OCI-LY3 (cell line): ENCODE measurements around the gene PEAK1.

Source experiments
- H2AFZ ChIP-seq: fragments of 200-600, 300-600 bp; shearing (Covaris generic); 2 replicates; pipeline ENCODE4 v1.6.0; 2014; ENCODE audit warnings: antibody characterized with exemption, low read depth, low read length
- H3K27ac ChIP-seq: fragments of 200-600, 300-600 bp; sonication (generic); 2 replicates; pipeline ENCODE4 v1.5.1; 2014; ENCODE audit warnings: mild to moderate bottlenecking, low read length, moderate library complexity, mixed read lengths
- H3K27me3 ChIP-seq: fragments of 200-600, 300-600 bp; sonication (generic); 2 replicates; pipeline ENCODE4 v1.6.1; 2014; ENCODE audit warnings: low read depth, low read length, mixed read lengths
- H3K36me3 ChIP-seq: fragments of 200-600, 300-600 bp; sonication (generic); replicated peaks from 2 replicates; pipeline ENCODE3; 2014; ENCODE audit warnings: low read depth, low read length, mixed read lengths
- H3K4me1 ChIP-seq: fragments of 300-600, 200-600 bp; sonication (generic); 2 replicates; pipeline ENCODE4 v1.6.1; 2014; ENCODE audit warnings: low read length, mixed read lengths
- H3K4me2 ChIP-seq: fragments of 200-600, 300-600 bp; sonication (generic); 2 replicates; pipeline ENCODE4 v1.6.1; 2014; ENCODE audit warnings: low read length, mixed read lengths
- H3K4me3 ChIP-seq: fragments of 300-600, 200-600 bp; sonication (generic); 2 replicates; pipeline ENCODE4 v1.5.1; 2014; ENCODE audit warnings: antibody characterized with exemption, mild to moderate bottlenecking, low read length, moderate library complexity
- H3K79me2 ChIP-seq: fragments of 300-600, 200-600 bp; shearing (Covaris generic); 2 replicates; pipeline ENCODE4 v1.6.1; 2014; ENCODE audit warnings: mild to moderate bottlenecking, low read length, mixed read lengths
- H3K9ac ChIP-seq: fragments of 300-600, 200-600 bp; shearing (Covaris generic); 2 replicates; pipeline ENCODE4 v1.6.0; 2014; ENCODE audit warnings: mild to moderate bottlenecking, low read length, moderate library complexity
- H3K9me3 ChIP-seq: fragments of 200-600, 300-600 bp; shearing (Covaris generic); 2 replicates; pipeline ENCODE4 v1.6.1; 2014; ENCODE audit warnings: low read length, mixed read lengths; ENCODE audit not compliant: insufficient read depth
- H4K20me1 ChIP-seq: fragments of 200-600, 300-600 bp; sonication (generic); 2 replicates; pipeline ENCODE4 v1.6.1; 2016; ENCODE audit warnings: low read length, mixed read lengths; ENCODE audit not compliant: insufficient read depth
- EZH2phosphoT487 ChIP-seq: fragments of 200-600 bp; shearing (Covaris generic); IDR thresholded peaks from 2 replicates; pipeline ENCODE4 v1.6.1; 2018; ENCODE audit warnings: antibody characterized with exemption, mixed run types, low read depth
- TF ChIP-seq, protein P1 (sequence below): fragments of 200-600, 300-600 bp; sonication (generic); IDR thresholded peaks from 2 replicates; pipeline ENCODE4 v1.5.1; 2014; ENCODE audit warnings: antibody characterized with exemption, low read length, low read depth

The PEAK1 gene

DNA sequence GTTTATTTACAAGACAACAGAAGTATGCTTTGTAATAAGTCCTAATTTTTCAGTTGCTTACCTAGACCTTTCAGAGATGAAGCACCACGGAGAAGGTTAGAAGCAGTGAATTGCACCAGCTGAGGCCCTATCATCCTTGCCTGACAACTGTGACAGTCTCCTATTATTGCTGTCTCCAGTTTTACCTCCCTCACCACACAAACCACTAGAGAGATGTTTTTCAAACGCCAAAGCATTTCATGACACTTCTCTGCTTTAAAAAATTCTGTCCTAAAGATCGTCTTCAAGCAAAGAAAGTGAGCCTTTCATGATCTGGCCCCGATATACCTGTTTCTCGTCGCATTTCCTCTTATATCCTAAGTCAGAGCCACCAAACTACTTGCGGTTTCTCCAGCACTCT is 276.7 kb downstream of the PEAK1 start:
- H3K36me3 ChIP-seq, result peaks cover 12% of the 10 kb centered on the region
- no peaks in the 10 kb centered on the region for H3K4me1 ChIP-seq

DNA sequence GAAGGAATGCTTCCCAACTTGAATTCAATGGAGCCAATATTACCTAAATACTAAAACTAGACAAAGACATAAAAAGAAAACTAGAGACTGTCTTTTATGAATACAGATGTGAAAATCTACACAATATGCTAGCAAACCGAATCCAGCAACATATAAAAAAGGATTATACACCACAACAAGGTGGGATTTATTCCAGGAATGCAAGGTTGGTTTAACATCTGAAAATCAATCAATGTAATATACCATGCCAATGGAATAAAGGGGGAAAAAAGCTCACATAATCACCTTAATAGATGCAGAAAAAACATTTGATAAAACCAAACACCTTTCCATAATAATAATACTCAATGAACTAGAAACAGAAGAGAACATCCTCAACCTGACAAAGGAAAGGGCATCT is 279.7 kb downstream of the PEAK1 start:
- H3K36me3 ChIP-seq, result peaks cover 12% of the 10 kb centered on the region
- no peak overlapping the region for H3K4me3 ChIP-seq

More for the DNA sequence above, 276.7 kb downstream of the PEAK1 start:
- Histone ChIP-seq H3K27ac (no peak overlapping the region), H3K9me3 (peaks cover 12% of the 10 kb centered on the region; the same call in 1 of the 2 replicates), H3K27me3 (no peaks in the 10 kb centered on the region), H3K9ac (no peak overlapping the region), H4K20me1 (no peaks in the 10 kb centered on the region), H3K79me2 (no peaks in the 10 kb centered on the region), H2AFZ (no peak overlapping the region), H3K4me2 (no peak overlapping the region), H3K4me3 (no peak overlapping the region)
- no peak for TF ChIP-seq EZH2phosphoT487

DNA sequence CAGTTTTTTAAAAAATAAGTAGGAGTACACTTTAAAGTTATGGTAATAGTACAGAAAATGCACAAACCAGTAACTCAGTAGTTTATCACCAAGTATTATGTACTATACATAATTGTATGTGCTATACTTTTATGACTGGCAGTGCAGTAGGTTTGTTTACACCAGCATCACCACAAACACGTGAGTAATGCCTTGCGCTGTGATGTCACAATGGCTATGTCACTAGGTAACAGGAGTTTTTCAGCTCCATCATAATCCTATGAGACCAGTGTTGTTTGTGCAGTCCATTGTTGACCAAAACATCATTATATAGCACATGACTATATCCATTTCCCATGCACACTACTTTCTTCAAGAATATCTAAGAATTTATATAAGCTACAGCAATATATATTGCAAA is 280.6 kb downstream of the PEAK1 start:
- H3K27ac ChIP-seq, result no peak overlapping the region
- no peaks in the 10 kb centered on the region for H3K4me1 ChIP-seq
- H3K4me3 ChIP-seq, result no peak overlapping the region
- no peak overlapping the region for H3K9ac ChIP-seq
- H2AFZ ChIP-seq, result no peak overlapping the region
- H4K20me1 ChIP-seq, result no peaks in the 10 kb centered on the region
- peaks cover 12% of the 10 kb centered on the region for H3K36me3 ChIP-seq
- no peaks in the 10 kb centered on the region for H3K79me2 ChIP-seq
- peaks cover 12% of the 10 kb centered on the region; the same call in 1 of the 2 replicates for H3K9me3 ChIP-seq
- H3K27me3 ChIP-seq, result no peaks in the 10 kb centered on the region
- TF ChIP-seq, protein P1, sequence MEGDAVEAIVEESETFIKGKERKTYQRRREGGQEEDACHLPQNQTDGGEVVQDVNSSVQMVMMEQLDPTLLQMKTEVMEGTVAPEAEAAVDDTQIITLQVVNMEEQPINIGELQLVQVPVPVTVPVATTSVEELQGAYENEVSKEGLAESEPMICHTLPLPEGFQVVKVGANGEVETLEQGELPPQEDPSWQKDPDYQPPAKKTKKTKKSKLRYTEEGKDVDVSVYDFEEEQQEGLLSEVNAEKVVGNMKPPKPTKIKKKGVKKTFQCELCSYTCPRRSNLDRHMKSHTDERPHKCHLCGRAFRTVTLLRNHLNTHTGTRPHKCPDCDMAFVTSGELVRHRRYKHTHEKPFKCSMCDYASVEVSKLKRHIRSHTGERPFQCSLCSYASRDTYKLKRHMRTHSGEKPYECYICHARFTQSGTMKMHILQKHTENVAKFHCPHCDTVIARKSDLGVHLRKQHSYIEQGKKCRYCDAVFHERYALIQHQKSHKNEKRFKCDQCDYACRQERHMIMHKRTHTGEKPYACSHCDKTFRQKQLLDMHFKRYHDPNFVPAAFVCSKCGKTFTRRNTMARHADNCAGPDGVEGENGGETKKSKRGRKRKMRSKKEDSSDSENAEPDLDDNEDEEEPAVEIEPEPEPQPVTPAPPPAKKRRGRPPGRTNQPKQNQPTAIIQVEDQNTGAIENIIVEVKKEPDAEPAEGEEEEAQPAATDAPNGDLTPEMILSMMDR, result no peak
- TF ChIP-seq EZH2phosphoT487, result no peak
- no peak overlapping the region for H3K4me2 ChIP-seq

More for the DNA sequence above, 279.7 kb downstream of the PEAK1 start:
- no peaks in the 10 kb centered on the region for H3K27me3 ChIP-seq
- no peaks in the 10 kb centered on the region for H3K4me1 ChIP-seq
- H3K9me3 ChIP-seq, result peaks cover 12% of the 10 kb centered on the region; the same call in 1 of the 2 replicates
- H3K27ac ChIP-seq, result no peak overlapping the region
- H3K9ac ChIP-seq, result no peak overlapping the region
- TF ChIP-seq, protein P1, result no peak
- TF ChIP-seq EZH2phosphoT487, result no peak
- H4K20me1 ChIP-seq, result no peaks in the 10 kb centered on the region
- no peak overlapping the region for H2AFZ ChIP-seq
- no peak overlapping the region for H3K4me2 ChIP-seq
- no peaks in the 10 kb centered on the region for H3K79me2 ChIP-seq

DNA sequence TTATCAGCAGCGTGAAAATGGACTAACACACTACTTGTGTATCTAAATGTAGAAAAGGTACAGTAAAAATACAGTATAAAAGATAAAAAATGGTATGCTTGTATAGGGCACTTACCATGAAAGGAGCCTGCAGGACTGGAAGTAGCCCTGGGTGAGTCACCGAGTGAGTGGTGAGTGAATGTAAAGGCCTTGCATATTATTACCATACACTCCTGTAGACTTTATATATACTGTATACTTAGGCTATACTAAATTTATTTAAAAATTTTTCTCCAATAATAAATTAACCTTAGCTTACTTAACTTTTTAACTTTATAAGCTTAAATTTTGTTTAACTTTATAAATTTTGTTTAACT is 281.8 kb downstream of the PEAK1 start:
- Histone ChIP-seq H4K20me1 (no peaks in the 10 kb centered on the region), H3K4me1 (no peaks in the 10 kb centered on the region), H3K9me3 (peaks cover 12% of the 10 kb centered on the region; the same call in 1 of the 2 replicates), H3K36me3 (peaks cover 14% of the 10 kb centered on the region), H2AFZ (no peak overlapping the region), H3K4me3 (no peak overlapping the region), H3K27ac (no peak overlapping the region), H3K4me2 (no peak overlapping the region), H3K27me3 (no peaks in the 10 kb centered on the region), H3K9ac (no peak overlapping the region), H3K79me2 (no peaks in the 10 kb centered on the region)
- TF ChIP-seq, protein P1, result no peak
- TF ChIP-seq EZH2phosphoT487, result no peak
